ENCODE results near the gene UPF3A.
A peak's percentile ranks its signal among the peaks of the same experiment; 100 is the strongest.

UPF3A gene

GRCh38 chr13:114311908-114312307 lies 30.5 kb downstream of the UPF3A start:
- Histone ChIP-seq H3K27me3 (ENCODE audit: insufficient read depth, poor library complexity, severe bottlenecking) (no peaks in the 10 kb centered on the region), H3K4me3 (replicated peaks; ENCODE audit: insufficient read depth, low read length) (no peak overlapping the region), H3K27ac (replicated peaks) (no peak overlapping the region)
- no peak for DNase-seq (ENCODE audit: low read depth in 1 of 2, low spot score in 1 of 2)
- TF ChIP-seq CTCF (IDR thresholded peaks at IDR 0.05; ENCODE audit: insufficient read depth, low read length) (no peak), REST (IDR thresholded peaks at IDR 0.05; ENCODE audit: insufficient replicate concordance, low read depth) (no peak), GABPA (IDR thresholded peaks at IDR 0.05; ENCODE audit: low read depth) (no peak)

DNA sequence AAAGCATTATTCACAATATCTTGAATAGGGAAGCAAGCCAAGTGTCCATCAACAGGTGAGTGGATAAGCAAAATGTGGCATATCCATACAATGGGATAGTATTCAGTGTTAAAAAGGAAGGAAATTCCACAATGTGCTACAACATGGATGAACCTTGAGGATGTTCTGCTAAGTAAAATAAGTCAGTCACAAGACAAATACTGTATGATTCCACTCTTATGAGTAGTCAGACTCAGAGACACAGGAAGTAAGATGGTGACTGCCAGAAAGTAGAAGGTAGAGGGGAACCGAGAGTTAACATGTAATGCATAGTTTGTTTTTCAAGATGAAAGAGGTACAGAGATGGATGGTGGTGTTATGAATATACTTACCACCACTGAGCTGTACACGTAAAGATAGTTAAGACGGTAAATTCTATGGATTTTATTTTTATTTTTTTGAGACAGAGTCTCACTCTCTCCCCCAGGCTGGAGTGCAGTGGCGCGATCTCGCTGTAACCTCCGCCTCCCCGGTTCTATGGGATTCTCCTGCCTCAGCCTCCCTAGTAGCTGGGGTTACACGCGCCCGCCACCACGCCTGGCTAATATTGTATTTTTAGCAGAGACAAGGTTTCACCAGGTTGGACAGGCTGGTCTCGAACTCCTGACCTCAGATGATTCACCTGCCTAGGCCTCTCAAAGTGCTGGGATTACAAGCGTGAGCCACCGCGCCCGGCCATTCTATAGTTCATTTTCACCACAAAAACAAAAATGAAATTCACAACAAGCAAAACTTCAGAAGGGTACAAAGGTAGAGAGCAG lies 31.9 kb downstream of the UPF3A start:
- DNase-seq (ENCODE audit: low read depth in 1 of 2, low spot score in 1 of 2), result no peak
- Histone ChIP-seq H3K4me3 (replicated peaks; ENCODE audit: insufficient read depth, low read length) (peak overlapping the region; percentile 17; the same call in 1 of the 2 replicates), H3K27ac (replicated peaks) (peak overlapping the region; percentile 80), H3K27me3 (ENCODE audit: insufficient read depth, poor library complexity, severe bottlenecking) (no peaks in the 10 kb centered on the region)
- TF ChIP-seq GABPA (IDR thresholded peaks at IDR 0.05; ENCODE audit: low read depth) (no peak), REST (IDR thresholded peaks at IDR 0.05; ENCODE audit: insufficient replicate concordance, low read depth) (no peak), CTCF (IDR thresholded peaks at IDR 0.05; ENCODE audit: insufficient read depth, low read length) (no peak), SPI1 (IDR thresholded peaks at IDR 0.05; ENCODE audit: borderline replicate concordance, low read depth) (no peak), POLR2AphosphoS5 (IDR thresholded peaks at IDR 0.05; ENCODE audit: low read depth) (no peak)

GRCh38 chr13:114314074-114314912 lies 32.9 kb downstream of the UPF3A start, which contains the start of gene CHAMP1:
CHAMP1 (plus strand) TSS chr13:114314503; CDS start chr13:114323843, 9,340 bp downstream.
- H3K27me3 ChIP-seq (ENCODE audit: insufficient read depth, poor library complexity, severe bottlenecking), result no peaks in the 10 kb centered on the region
- H3K27ac ChIP-seq (replicated peaks), result peak within 1 kb of the TSS; percentile 80
- peak; percentile 94 to 98 for DNase-seq (ENCODE audit: low read depth in 1 of 2, low spot score in 1 of 2)
- H3K4me3 ChIP-seq (replicated peaks; ENCODE audit: insufficient read depth, low read length), result peak within 1 kb of the TSS; percentile 69
- no peak for TF ChIP-seq CTCF (IDR thresholded peaks at IDR 0.05; ENCODE audit: insufficient read depth, low read length)
- peak; percentile 77 for TF ChIP-seq GABPA (IDR thresholded peaks at IDR 0.05; ENCODE audit: low read depth)
- peak; percentile 80 for TF ChIP-seq POLR2AphosphoS5 (IDR thresholded peaks at IDR 0.05; ENCODE audit: low read depth)
- TF ChIP-seq SPI1 (IDR thresholded peaks at IDR 0.05; ENCODE audit: borderline replicate concordance, low read depth), result peak; percentile 30; the same call in 1 of the 2 replicates
- peak; percentile 47 for TF ChIP-seq REST (IDR thresholded peaks at IDR 0.05; ENCODE audit: insufficient replicate concordance, low read depth)

Measured in HL-60 (cell line).